Keratinocyte (primary cell): Measurements from ENCODE around the gene SMAD6. TPM values are rescaled to one million over a fixed set of nuclear protein-coding genes. Genes with fewer than 3 reads are reported as not detected.

ENCODE experiments used
- DNase-seq: peaks from one replicate; pipeline ENCODE4 v3.0.0-alpha.2; 2011; ENCODE audit warnings: low read depth, missing footprints, low spot score
- FAIRE-seq: peaks from 2 replicates; lab custom pipeline; 2011; peaks lifted over from hg19 to GRCh38; lab: Jason Lieb, UNC
- H2AFZ ChIP-seq: 2 replicates; pipeline ENCODE4 v1.6.0; 2012; ENCODE audit warnings: low read length, control low read depth, inconsistent platforms; ENCODE audit not compliant: control insufficient read depth
- H3K27ac ChIP-seq: 2 replicates; pipeline ENCODE4 v1.5.1; 2011; ENCODE audit warnings: low read length; ENCODE audit not compliant: control insufficient read depth, insufficient read depth
- H3K27me3 ChIP-seq: 3 replicates; pipeline ENCODE4 v1.6.0; 2011; ENCODE audit warnings: low read length; ENCODE audit not compliant: control insufficient read depth, insufficient read depth; ENCODE audit errors: extremely low read depth
- H3K36me3 ChIP-seq, 2 experiments: 2 replicates in 1 of 2; 3 replicates in 1 of 2; pipeline ENCODE4 v1.5.1; 2011; ENCODE audit warnings: low read length in 2 of 2, mild to moderate bottlenecking in 1 of 2; ENCODE audit not compliant: control insufficient read depth in 2 of 2, insufficient read depth in 2 of 2; ENCODE audit errors: extremely low read depth in 1 of 2
- H3K4me1 ChIP-seq: 3 replicates; pipeline ENCODE4 v1.5.1; 2011; ENCODE audit warnings: low read length; ENCODE audit not compliant: control insufficient read depth, insufficient read depth; ENCODE audit errors: extremely low read depth
- H3K4me2 ChIP-seq: 3 replicates; pipeline ENCODE4 v1.6.0; 2011; ENCODE audit warnings: low read depth, low read length; ENCODE audit not compliant: control insufficient read depth, insufficient read depth; ENCODE audit errors: extremely low read depth
- H3K4me3 ChIP-seq, 3 experiments: fragments of 200-600 bp in 1 of 3; sonication (generic) in 1 of 3; 2 replicates in 2 of 3; 3 replicates in 1 of 3; pipeline ENCODE4 v1.5.1; 2011 to 2016; ENCODE audit warnings: low read length in 3 of 3, mild to moderate bottlenecking in 3 of 3, control low read depth in 2 of 3, inconsistent platforms in 1 of 3, low read depth in 1 of 3, mixed read lengths in 1 of 3, mixed run types in 1 of 3, moderate library complexity in 1 of 3; ENCODE audit not compliant: control insufficient read depth in 2 of 3, insufficient read depth in 2 of 3; ENCODE audit errors: extremely low read depth in 1 of 3
- H3K79me2 ChIP-seq: 2 replicates; pipeline ENCODE4 v1.6.0; 2012; ENCODE audit warnings: low read length; ENCODE audit not compliant: control insufficient read depth, insufficient read depth
- H3K9ac ChIP-seq: 3 replicates; pipeline ENCODE4 v1.6.0; 2011; ENCODE audit warnings: low read length; ENCODE audit not compliant: control insufficient read depth, insufficient read depth; ENCODE audit errors: extremely low read depth
- H3K9me1 ChIP-seq: 3 replicates; pipeline ENCODE4 v1.6.0; 2011; ENCODE audit warnings: low read length; ENCODE audit not compliant: control insufficient read depth, insufficient read depth; ENCODE audit errors: extremely low read depth
- H3K9me3 ChIP-seq: 2 replicates; pipeline ENCODE4 v1.5.1; 2012; ENCODE audit warnings: low read depth, low read length; ENCODE audit not compliant: control insufficient read depth
- H4K20me1 ChIP-seq: 3 replicates; pipeline ENCODE4 v1.6.0; 2011; ENCODE audit warnings: low read length; ENCODE audit not compliant: control insufficient read depth, insufficient read depth; ENCODE audit errors: extremely low read depth
- EZH2 ChIP-seq: IDR thresholded peaks from one replicate; pipeline ENCODE4 v1.6.1; 2012; ENCODE audit warnings: inconsistent platforms, mild to moderate bottlenecking, low read length, moderate library complexity
- dilution Hi-C: fragments of 300-500 bp; cut with MboI; formaldehyde crosslinking; loops from one replicate; pipeline ENCODE4 v1.7.0; 2020; ENCODE audit warnings: low sequenced_read_pairs; ENCODE audit not compliant: extremely low pct_ligation_motif_present
- polyA plus RNA-seq, 5 experiments: library from polyadenylated mRNA; depleted of rRNA in 3 of 5; stranded (reverse) in 3 of 5; stranded (forward) in 1 of 5; unstranded in 1 of 5; fragments of >200 nt; gene quantifications; 1 replicate in 1 of 5; 2 replicates in 3 of 5; 3 replicates in 1 of 5; pipeline versions ENCODE4 v1.2.1 to v1.2.3, GENCODE V29; 2011 to 2012; ENCODE audit warnings: missing spikeins in 2 of 5, low read depth in 1 of 5, low replicate concordance in 1 of 5
- TF ChIP-seq, protein P1 (sequence below), 3 experiments: IDR thresholded peaks in 1 of 3; conservative IDR thresholded peaks in 1 of 3; optimal IDR thresholded peaks in 1 of 3; 2 replicates in 2 of 3; 3 replicates in 1 of 3; pipeline versions ENCODE3 to v1.5.1; 2011; ENCODE audit warnings: low read length in 3 of 3, mild to moderate bottlenecking in 3 of 3, moderate library complexity in 2 of 3, control low read depth in 1 of 3, inconsistent platforms in 1 of 3; ENCODE audit not compliant: insufficient read depth in 2 of 3; ENCODE audit errors: extremely low read depth in 1 of 3

Gene SMAD6
- polyA plus RNA-seq, 1 donor (not counting 4 experiments of a cell fraction or from before 2014, with no cell fraction given): 0.03 TPM

DNA sequence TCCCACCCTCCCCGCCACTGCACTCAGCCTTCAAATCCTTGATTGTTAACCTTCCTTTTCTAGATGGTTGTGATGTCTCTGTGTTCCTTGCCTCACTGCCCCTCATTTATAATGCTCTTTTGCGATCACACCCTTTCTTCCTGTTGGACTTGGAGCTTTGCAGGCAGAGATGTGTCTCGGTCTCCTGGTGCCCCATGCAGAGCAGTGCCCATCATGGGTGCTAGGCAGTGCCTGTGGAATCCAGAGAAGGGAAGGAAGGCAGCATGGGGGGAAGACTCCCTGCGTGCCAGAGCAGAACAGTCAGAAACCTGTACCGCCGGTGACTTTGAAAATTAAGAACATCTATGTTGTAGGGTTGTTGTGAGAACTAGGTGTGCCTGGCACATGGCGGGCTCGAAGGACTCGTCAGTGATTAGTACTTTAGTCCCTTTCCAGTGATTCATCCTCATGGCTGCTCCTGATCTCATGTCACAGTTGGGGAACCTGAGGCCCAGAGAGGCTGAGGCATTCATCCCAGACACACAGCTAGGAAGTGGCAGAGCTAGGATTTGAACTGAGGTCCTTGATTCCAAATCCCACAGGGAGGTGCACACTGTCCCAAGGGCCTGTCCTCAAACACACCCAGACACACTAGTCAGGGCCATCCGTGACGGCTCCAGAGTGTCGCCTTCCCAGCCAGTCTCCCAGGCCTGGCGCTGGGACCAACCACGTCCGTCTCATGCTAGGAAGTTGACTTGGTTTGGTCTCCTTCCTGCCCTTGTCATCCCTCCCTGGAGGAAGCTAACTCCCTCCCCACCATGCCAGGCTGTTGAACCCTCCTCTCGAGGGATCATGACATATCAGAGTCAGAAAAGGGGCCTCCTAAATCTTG, 58.3 kb downstream of the SMAD6 start:
- TF ChIP-seq, protein P1, sequence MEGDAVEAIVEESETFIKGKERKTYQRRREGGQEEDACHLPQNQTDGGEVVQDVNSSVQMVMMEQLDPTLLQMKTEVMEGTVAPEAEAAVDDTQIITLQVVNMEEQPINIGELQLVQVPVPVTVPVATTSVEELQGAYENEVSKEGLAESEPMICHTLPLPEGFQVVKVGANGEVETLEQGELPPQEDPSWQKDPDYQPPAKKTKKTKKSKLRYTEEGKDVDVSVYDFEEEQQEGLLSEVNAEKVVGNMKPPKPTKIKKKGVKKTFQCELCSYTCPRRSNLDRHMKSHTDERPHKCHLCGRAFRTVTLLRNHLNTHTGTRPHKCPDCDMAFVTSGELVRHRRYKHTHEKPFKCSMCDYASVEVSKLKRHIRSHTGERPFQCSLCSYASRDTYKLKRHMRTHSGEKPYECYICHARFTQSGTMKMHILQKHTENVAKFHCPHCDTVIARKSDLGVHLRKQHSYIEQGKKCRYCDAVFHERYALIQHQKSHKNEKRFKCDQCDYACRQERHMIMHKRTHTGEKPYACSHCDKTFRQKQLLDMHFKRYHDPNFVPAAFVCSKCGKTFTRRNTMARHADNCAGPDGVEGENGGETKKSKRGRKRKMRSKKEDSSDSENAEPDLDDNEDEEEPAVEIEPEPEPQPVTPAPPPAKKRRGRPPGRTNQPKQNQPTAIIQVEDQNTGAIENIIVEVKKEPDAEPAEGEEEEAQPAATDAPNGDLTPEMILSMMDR (optimal IDR thresholded peaks at IDR 0.05 in 1 of 3, IDR thresholded peaks at IDR 0.05 in 1 of 3, conservative IDR thresholded peaks at IDR 0.05 in 1 of 3; ENCODE audit: extremely low read depth in 1 of 3, insufficient read depth in 2 of 3, low read length in 3 of 3): no peak
- peaks cover 4% of the 10 kb centered on the region for H3K9me3 ChIP-seq
- no peak overlapping the region for H3K9ac ChIP-seq
- DNase-seq (no peak), FAIRE-seq (no peak)
- H3K4me3 ChIP-seq: no peak overlapping the region
- H2AFZ ChIP-seq: no peak overlapping the region
- H3K4me1 ChIP-seq: peaks cover 26% of the 10 kb centered on the region
- H3K27me3 ChIP-seq: peaks cover 45% of the 10 kb centered on the region
- H3K36me3 ChIP-seq: no peaks in the 10 kb centered on the region
- H3K79me2 ChIP-seq: no peaks in the 10 kb centered on the region
- peaks cover 2% of the 10 kb centered on the region for H4K20me1 ChIP-seq
- H3K9me1 ChIP-seq: no peaks in the 10 kb centered on the region
- dilution Hi-C loops: no loop called here
- H3K4me2 ChIP-seq: no peak overlapping the region
- H3K27ac ChIP-seq: no peak overlapping the region

DNA sequence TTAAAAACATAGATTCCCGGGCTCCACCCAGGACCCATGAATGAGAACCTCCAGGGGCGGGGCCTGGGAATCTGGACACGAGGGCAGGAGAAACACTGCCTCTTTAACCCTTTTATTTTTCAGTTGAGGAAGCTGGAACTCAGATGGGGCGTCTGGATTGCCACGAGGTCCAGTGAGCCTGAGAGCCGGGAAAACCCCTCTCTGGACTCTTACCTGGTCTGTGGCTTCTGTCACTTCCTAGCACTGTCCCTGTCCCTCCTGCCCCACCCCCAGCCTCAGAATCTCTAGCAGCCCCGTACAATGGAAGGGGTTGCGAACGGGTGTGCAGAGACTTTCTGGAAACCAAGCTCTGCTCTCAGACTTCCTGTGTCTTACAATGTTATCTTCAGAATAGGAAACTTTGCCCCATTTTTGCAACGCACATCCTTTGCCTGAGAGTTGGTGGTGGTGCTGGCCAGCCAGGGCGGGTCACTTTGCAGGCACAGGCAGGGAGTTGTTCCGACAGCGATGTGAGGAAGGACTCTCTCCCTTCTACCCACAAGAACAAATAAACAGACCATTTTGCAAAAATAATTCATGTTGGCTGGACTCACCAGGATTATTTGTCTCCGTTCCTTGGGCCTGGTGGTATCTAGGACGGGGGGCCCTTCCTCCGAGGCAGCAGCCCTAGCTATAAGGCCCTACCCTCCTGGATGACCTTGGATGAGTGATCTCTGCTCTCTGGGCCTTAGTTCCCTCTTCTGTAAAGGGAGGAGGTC, 59.1 kb downstream of the SMAD6 start:
- Histone ChIP-seq H4K20me1 (peaks cover 2% of the 10 kb centered on the region), H3K27ac (no peak overlapping the region), H3K4me3 (no peak overlapping the region), H3K79me2 (no peaks in the 10 kb centered on the region), H3K4me1 (peaks cover 34% of the 10 kb centered on the region), H3K9ac (no peak overlapping the region), H3K4me2 (no peak overlapping the region), H3K9me1 (no peaks in the 10 kb centered on the region), H3K9me3 (no peaks in the 10 kb centered on the region), H3K36me3 (no peaks in the 10 kb centered on the region), H2AFZ (no peak overlapping the region), H3K27me3 (peaks cover 45% of the 10 kb centered on the region)
- dilution Hi-C loops: no loop called here
- TF ChIP-seq, protein P1 (optimal IDR thresholded peaks at IDR 0.05 in 1 of 3, IDR thresholded peaks at IDR 0.05 in 1 of 3, conservative IDR thresholded peaks at IDR 0.05 in 1 of 3; ENCODE audit: extremely low read depth in 1 of 3, insufficient read depth in 2 of 3, low read length in 3 of 3): no peak
- no peak for TF ChIP-seq EZH2
- no peak for DNase-seq
- FAIRE-seq: no peak
